Adrenal gland (tissue), 5 donors: ENCODE measurements around the gene MIP.
"Not testable (repeated sequence)": the region's sequence is repeated elsewhere in the genome, so short reads cannot be mapped to it uniquely, and the experiment has no call there.

ENCODE experiments used
- POLR2A ChIP-seq, 2 donors: fragments of 450-650 bp; IDR thresholded peaks; one replicate each; pipeline ENCODE4 v1.6.1; 2017; ENCODE audit warnings: antibody characterized with exemption in 2 of 2, mild to moderate bottlenecking in 2 of 2, moderate library complexity in 1 of 2
- TF ChIP-seq, protein P1 (sequence below), 6 experiments: fragments of 450-650 bp in 4 of 6; fragments of 200-600 bp in 2 of 6; sonication (generic) in 1 of 6; IDR thresholded peaks; 1 replicate in 5 of 6; 2 replicates in 1 of 6; pipeline versions ENCODE4 v1.5.1 to v1.8.0; 2016 to 2021; ENCODE audit warnings: antibody characterized with exemption in 6 of 6, mild to moderate bottlenecking in 2 of 6, moderate library complexity in 1 of 6
- donor health status: DM: no; HTN: no; CAD: no.

DNA sequence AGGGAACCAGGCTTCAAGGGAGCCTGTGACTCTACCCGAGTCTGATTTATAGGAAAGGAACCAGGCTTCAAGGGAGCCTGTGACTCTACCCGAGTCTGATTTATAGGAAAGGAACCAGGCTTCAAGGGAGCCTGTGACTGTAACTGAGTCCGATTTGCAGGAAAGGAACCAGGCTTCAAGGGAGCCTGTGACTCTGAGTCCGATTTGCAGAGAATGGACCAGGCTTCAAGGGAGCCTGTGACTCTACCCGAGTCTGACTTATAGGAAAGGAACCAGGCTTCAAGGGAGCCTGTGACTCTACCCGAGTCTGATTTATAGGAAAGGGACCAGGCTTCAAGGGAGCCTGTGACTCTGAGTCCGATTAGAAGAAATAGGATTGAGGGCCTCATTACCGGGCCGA is 45.0 kb upstream of the MIP start:
- TF ChIP-seq, protein P1, sequence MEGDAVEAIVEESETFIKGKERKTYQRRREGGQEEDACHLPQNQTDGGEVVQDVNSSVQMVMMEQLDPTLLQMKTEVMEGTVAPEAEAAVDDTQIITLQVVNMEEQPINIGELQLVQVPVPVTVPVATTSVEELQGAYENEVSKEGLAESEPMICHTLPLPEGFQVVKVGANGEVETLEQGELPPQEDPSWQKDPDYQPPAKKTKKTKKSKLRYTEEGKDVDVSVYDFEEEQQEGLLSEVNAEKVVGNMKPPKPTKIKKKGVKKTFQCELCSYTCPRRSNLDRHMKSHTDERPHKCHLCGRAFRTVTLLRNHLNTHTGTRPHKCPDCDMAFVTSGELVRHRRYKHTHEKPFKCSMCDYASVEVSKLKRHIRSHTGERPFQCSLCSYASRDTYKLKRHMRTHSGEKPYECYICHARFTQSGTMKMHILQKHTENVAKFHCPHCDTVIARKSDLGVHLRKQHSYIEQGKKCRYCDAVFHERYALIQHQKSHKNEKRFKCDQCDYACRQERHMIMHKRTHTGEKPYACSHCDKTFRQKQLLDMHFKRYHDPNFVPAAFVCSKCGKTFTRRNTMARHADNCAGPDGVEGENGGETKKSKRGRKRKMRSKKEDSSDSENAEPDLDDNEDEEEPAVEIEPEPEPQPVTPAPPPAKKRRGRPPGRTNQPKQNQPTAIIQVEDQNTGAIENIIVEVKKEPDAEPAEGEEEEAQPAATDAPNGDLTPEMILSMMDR (IDR thresholded peaks at IDR 0.05), result not testable (repeated sequence)
- not testable (repeated sequence) for TF ChIP-seq POLR2A (IDR thresholded peaks at IDR 0.05)
